ENCODE results near the gene FCN2. TPM values are rescaled to one million over a fixed set of nuclear protein-coding genes. Genes with fewer than 3 reads are reported as not detected.

Gene FCN2
- total RNA-seq, 1 donor from 2014 or later = not detected

DNA sequence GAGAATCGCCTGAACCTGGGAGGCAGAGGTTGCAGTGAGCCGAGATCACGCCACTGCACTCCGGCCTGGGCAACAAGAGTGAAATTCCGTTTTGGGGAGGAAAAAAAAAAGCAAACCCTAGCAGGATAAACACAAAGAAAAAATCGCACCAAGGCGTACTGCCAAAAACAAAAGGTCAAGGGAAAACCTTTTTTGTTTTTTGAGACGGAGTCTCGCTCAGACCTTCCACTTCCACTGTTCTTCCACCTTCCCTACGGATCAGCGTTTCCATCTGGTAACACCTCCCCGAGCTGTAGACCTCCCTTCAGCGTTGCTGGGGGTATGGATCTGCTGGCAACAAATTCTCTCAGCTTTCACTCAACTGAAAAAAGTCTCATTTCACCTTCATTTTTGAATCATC is 20.1 kb upstream of the FCN2 start:
- H3K4me1 ChIP-seq = no peaks in the 10 kb centered on the region
- intact Hi-C loops (cut with DNase I) = no loop called here
- TF ChIP-seq, protein P1, sequence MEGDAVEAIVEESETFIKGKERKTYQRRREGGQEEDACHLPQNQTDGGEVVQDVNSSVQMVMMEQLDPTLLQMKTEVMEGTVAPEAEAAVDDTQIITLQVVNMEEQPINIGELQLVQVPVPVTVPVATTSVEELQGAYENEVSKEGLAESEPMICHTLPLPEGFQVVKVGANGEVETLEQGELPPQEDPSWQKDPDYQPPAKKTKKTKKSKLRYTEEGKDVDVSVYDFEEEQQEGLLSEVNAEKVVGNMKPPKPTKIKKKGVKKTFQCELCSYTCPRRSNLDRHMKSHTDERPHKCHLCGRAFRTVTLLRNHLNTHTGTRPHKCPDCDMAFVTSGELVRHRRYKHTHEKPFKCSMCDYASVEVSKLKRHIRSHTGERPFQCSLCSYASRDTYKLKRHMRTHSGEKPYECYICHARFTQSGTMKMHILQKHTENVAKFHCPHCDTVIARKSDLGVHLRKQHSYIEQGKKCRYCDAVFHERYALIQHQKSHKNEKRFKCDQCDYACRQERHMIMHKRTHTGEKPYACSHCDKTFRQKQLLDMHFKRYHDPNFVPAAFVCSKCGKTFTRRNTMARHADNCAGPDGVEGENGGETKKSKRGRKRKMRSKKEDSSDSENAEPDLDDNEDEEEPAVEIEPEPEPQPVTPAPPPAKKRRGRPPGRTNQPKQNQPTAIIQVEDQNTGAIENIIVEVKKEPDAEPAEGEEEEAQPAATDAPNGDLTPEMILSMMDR (IDR thresholded peaks at IDR 0.05) = no peak
- H3K4me3 ChIP-seq = no peak overlapping the region
- no peaks in the 10 kb centered on the region for H3K36me3 ChIP-seq
- no peaks in the 10 kb centered on the region for H3K9me3 ChIP-seq
- no peak for DNase-seq (ENCODE audit: low spot score in 2 of 2)
- H3K27me3 ChIP-seq = no peaks in the 10 kb centered on the region
- H3K27ac ChIP-seq = no peak overlapping the region

DNA sequence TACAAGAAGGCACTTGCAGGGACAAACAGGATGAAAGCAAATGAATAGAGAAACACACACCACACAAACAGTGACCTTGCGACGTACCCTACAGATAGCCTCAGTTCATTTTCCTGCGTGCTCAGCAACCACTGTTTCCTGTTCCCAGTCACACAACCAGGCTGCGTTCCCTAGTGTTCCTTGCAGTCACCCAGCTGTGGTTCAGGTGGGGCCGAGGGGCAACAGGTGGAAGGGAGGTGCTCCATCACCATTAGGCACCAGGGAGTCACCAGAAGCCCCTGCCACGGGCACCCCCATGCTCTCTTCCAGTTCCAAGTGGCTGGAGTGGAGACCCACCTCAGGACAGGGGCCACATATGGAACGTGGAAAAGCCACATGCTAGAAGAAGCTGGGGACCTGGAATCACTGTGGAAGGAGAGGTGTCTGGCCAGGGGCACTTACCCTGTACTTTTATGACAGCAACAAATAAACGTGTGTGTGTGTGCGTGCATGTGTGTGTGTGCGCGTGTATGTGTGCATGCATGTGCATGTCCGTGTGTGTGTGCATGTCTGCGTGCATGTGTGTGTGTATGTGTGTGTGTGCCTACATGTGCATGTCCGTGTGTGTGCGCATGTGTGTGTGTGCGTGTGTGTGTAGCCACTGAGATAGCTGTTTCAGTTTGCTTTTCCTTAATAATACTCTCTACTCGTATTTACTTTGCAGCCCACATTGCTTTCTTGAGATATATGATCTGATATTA is 18.8 kb upstream of the FCN2 start:
- TF ChIP-seq, protein P1 (IDR thresholded peaks at IDR 0.05) = no peak
- no peaks in the 10 kb centered on the region for H3K4me1 ChIP-seq
- no peak overlapping the region for H3K4me3 ChIP-seq
- no peaks in the 10 kb centered on the region for H3K27me3 ChIP-seq
- peak in 1 of 2 donors; percentile 34 for DNase-seq (ENCODE audit: low spot score in 2 of 2)
- intact Hi-C loops (cut with DNase I) = no loop called here
- H3K36me3 ChIP-seq = no peaks in the 10 kb centered on the region
- no peaks in the 10 kb centered on the region for H3K9me3 ChIP-seq
- no peak overlapping the region for H3K27ac ChIP-seq

DNA sequence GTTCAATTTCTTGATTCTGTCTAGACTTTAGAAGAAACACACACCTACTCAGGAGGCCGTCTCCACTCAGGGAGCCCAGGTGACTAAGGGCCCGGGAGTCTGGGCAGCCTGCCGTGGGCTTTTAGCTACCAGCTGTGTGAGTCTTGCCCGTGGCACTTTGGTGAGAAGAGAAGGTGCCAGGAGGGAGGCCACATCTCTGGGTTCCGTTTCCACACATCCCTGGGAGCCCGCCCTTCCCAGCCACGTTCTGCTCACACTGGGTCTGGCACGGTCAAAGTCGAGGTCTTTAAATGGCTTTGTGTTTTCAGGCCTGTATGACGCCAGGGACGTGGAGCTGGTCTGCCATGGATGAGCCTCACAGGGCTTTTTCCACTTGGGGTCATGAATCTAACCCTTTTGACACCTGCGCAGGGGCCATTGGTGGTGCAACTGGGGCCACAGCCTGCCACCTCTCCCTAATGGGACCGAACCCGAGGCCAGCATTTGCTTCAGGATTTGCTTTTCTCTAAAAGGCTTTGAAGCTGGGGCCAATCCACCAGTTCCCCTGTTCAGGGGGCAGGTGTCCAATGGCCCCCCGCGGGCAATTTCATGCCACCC is 17.2 kb upstream of the FCN2 start:
- H3K27ac ChIP-seq = no peak overlapping the region
- no peak overlapping the region for H3K4me3 ChIP-seq
- no peaks in the 10 kb centered on the region for H3K9me3 ChIP-seq
- H3K4me1 ChIP-seq = no peaks in the 10 kb centered on the region
- H3K27me3 ChIP-seq = no peaks in the 10 kb centered on the region
- DNase-seq (ENCODE audit: low spot score in 2 of 2) = peak in 1 of 2 donors; percentile 77
- H3K36me3 ChIP-seq = no peaks in the 10 kb centered on the region
- intact Hi-C loops (cut with DNase I) = no loop called here
- TF ChIP-seq, protein P1 (IDR thresholded peaks at IDR 0.05) = no peak

DNA sequence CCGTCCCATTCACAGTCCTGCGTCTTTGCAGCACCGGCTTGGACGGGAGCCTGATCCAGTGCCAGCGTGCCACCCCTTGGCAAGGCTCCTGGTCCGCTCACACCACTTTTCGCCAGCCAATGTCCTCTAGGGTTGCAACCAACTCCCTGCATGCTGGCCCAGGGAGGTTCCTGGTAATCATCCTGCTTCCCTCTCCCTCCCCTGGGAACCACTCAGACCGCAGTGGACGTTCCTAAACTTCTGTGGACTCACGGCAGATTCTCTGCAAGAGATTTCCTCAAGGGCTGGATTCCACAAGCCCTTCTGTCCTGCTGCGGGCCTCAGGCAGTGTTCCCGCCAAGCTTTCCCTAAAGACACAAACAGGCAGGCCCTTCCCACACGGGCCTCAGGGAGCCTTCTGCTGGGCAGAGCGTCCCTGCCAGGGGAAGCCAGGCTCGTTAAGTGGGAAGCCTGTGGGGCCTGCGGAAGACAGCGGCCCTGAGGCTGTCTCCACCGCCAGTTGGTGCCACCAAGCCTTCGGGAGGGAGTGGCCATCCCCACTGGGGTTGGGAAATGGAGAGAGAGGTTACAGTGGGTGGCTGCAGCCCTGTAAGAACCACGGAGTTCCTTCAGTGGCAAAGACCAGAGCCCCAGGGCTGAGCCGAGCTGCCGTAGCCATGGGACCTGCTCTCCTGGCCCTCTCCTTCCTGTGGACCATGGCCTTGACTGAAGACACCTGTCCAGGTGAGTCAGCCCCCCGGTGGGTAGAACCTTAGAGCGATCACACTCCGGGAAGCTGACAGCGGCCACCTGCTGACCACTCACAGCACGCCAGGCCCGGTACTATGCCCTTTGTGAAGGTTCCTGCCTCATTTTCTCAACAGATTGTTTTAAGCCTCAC is 16.4 kb upstream of the FCN2 start:
- no peak overlapping the region for H3K4me3 ChIP-seq
- no peaks in the 10 kb centered on the region for H3K36me3 ChIP-seq
- no peaks in the 10 kb centered on the region for H3K4me1 ChIP-seq
- H3K27ac ChIP-seq = peak overlapping the region in 1 of 2 donors; percentile 62
- no peaks in the 10 kb centered on the region for H3K27me3 ChIP-seq
- intact Hi-C loops (cut with DNase I) = no loop called here
- TF ChIP-seq, protein P1 (IDR thresholded peaks at IDR 0.05) = no peak
- no peaks in the 10 kb centered on the region for H3K9me3 ChIP-seq
- peak in 1 of 2 donors; percentile 59 for DNase-seq (ENCODE audit: low spot score in 2 of 2)

DNA sequence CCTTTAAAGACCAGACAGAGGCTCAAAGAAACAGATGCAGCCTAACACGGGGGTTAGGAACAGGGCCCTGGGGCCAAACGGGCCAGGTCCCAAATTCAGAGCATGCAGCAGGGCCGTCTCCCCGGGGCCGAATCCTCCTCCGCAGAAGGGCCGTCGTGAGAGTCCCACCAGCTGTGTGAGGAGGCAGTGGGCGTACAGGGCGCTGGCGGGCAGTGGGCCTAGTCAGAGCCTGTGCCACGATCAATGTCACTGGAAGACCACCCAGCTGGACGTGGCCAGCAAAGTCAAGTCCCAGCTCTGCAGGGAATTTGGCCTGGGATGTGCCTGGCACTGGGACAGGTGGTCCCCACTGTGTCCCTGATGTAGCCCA is 15.8 kb upstream of the FCN2 start:
- H3K36me3 ChIP-seq = no peaks in the 10 kb centered on the region
- intact Hi-C loops (cut with DNase I) = no loop called here
- TF ChIP-seq, protein P1 (IDR thresholded peaks at IDR 0.05) = no peak
- no peak overlapping the region for H3K4me3 ChIP-seq
- H3K9me3 ChIP-seq = no peaks in the 10 kb centered on the region
- DNase-seq (ENCODE audit: low spot score in 2 of 2) = peak in 1 of 2 donors; percentile 42
- no peaks in the 10 kb centered on the region for H3K27me3 ChIP-seq
- H3K4me1 ChIP-seq = no peaks in the 10 kb centered on the region
- no peak overlapping the region for H3K27ac ChIP-seq
